Ramos (cell line): Measurements from ENCODE around the gene EPN3.

Source experiments
- in situ Hi-C: fragments of 300-500 bp; cut with MboI; formaldehyde crosslinking; loops from one replicate; pipeline ENCODE4 v1.14.3; 2022; ENCODE audit warnings: low sequenced_read_pairs; ENCODE audit not compliant: unreplicated experiment

Gene EPN3

GRCh38 chr17:50562242-50563091, 29.9 kb downstream of the EPN3 start:
- in situ Hi-C loops: no loop called here

DNA sequence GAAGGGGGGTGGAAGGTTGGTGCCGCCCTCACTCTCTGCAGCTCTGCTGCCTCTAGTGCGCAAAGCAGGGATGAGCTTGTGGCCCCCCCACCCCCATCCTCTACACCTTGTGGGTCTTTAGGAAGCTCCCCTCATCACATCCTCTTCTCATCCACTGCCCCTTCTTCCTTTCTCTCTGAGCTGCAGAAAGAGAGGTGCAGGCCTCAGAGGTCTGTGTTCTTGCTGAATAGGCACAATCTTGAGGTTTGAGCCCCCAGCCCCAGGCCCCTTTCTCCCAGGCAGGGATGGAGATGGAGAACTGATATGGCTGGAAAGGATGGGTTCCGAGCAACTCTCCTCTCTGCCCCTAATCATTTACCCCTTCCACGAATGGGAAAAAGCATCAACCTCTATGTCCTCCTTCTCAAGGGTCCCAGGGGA, 30.6 kb downstream of the EPN3 start:
- in situ Hi-C loops: no loop called here

GRCh38 chr17:50564916-50565315, 32.4 kb downstream of the EPN3 start:
- in situ Hi-C loops: no loop called here

- in situ Hi-C loops: no loop called here
These were observed 33.1 kb downstream of the EPN3 start for GRCh38 chr17:50565402-50566350.

- in situ Hi-C loops: no loop called here
These were observed 34.4 kb downstream of the EPN3 start for GRCh38 chr17:50566886-50567285.

DNA sequence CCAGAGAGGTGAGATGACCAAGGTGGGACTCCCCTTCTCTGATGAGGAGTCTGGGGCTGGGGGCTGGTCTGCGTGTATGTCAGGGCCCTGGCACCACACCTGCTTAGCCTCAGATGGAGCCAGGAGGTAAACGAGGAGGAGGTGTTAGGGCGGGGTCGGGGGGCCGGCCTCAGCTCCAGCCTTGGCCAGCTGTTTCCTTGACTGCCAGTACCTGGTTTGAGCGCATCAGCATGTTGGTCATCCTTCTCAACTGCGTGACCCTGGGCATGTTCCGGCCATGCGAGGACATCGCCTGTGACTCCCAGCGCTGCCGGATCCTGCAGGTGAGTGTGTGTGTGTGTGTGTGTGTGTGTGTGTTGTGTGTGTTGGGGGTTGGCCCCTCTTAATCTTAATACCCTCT, 36.1 kb downstream of the EPN3 start:
- in situ Hi-C loops: no loop called here

- in situ Hi-C loops: no loop called here
These were observed 37.1 kb downstream of the EPN3 start for GRCh38 chr17:50569592-50569991.

- in situ Hi-C loops: no loop called here
These were observed 37.5 kb downstream of the EPN3 start for GRCh38 chr17:50570032-50570431.

GRCh38 chr17:50570528-50570927, 38.0 kb downstream of the EPN3 start:
- in situ Hi-C loops: no loop called here

DNA sequence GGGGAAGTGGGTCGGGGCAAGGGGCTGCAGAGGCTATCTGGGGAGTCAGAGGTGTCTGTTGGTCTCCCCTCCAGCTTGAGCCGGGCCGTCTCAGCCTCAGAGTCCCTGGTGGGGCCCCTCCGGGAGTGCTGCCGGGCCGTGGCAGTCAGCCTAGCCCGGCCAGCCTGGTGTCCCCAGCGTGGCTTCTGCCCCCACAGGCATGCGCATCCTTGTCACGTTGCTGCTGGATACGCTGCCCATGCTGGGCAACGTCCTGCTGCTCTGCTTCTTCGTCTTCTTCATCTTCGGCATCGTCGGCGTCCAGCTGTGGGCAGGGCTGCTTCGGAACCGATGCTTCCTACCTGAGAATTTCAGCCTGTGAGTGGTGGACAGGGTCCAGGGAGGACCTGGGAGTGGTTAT, 39.1 kb downstream of the EPN3 start:
- in situ Hi-C loops: no loop called here

- in situ Hi-C loops: no loop called here
These were observed 40.0 kb downstream of the EPN3 start for GRCh38 chr17:50572541-50572940.

DNA sequence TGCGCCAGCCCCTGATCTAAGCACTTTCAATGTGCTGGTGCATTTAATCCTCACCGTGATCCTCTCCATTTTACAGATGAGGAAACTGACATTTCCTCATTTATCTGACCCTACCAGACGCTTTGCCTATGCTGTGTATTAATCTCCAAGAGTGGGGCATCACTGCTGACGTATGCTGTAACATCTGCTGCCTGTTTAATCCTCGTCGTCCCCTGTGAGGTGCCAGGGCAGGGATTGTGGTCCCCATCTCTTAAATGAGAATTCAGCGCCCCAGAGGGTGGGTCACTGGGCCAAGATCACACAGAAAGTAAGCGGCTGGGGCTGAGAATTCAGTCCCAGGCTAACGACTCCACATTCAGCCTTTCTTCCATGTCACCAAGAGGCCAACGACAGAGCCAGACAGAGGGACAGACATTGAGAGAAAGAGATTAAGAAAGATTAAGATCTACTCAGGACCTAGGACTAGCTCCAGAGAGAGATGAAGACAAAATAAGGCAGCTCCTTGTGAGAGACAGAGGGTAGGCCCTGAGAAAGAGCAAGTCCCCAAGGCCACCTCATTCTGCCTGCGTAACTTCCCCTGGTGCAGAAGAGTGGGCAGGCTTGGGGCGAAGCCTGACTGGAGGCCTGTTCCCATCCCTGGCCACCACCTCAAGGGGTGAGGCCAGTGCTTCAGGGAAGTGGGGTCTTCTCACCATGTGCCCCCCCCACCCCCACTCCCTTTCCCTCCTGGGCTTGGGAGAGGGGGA, 41.5 kb downstream of the EPN3 start:
- in situ Hi-C loops: no loop called here

DNA sequence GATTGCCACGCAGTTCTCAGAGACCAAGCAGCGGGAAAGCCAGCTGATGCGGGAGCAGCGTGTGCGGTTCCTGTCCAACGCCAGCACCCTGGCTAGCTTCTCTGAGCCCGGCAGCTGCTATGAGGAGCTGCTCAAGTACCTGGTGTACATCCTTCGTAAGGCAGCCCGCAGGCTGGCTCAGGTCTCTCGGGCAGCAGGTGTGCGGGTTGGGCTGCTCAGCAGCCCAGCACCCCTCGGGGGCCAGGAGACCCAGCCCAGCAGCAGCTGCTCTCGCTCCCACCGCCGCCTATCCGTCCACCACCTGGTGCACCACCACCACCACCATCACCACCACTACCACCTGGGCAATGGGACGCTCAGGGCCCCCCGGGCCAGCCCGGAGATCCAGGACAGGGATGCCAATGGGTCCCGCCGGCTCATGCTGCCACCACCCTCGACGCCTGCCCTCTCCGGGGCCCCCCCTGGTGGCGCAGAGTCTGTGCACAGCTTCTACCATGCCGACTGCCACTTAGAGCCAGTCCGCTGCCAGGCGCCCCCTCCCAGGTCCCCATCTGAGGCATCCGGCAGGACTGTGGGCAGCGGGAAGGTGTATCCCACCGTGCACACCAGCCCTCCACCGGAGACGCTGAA, 43.2 kb downstream of the EPN3 start:
- in situ Hi-C loops: no loop called here

- in situ Hi-C loops: no loop called here
These were observed 44.3 kb downstream of the EPN3 start for GRCh38 chr17:50576864-50577263.

DNA sequence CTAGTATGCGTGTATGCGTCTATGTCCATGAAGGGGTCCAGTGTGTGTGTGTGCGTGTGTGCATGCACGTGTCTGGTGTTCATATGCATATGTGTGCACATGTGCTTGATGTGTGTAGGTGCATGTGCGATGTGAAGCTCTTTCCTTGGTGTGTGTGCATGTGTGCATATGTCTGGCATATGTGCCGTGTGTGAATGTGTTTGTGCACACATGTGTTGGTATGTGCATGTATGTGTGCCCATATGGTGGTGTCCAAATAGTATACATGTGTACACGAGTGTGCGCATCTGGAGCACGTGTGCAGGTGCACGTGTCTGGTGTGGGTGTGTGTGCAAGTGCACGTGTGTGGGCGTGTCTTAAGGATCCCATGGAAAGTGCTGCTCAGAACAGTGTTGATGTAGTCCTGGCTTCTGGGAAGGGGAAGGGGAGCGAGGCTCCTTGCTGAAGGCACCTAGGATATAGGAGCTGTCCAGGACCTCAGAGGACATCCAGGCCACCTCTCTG, 45.0 kb downstream of the EPN3 start:
- in situ Hi-C loops: no loop called here

GRCh38 chr17:50578173-50578572, 45.6 kb downstream of the EPN3 start:
- in situ Hi-C loops: no loop called here

GRCh38 chr17:50579399-50579798, 46.9 kb downstream of the EPN3 start:
- in situ Hi-C loops: no loop called here

- in situ Hi-C loops: no loop called here
These were observed 48.1 kb downstream of the EPN3 start for GRCh38 chr17:50580646-50581045.

- in situ Hi-C loops: no loop called here
These were observed 48.8 kb downstream of the EPN3 start for GRCh38 chr17:50581316-50581715.

DNA sequence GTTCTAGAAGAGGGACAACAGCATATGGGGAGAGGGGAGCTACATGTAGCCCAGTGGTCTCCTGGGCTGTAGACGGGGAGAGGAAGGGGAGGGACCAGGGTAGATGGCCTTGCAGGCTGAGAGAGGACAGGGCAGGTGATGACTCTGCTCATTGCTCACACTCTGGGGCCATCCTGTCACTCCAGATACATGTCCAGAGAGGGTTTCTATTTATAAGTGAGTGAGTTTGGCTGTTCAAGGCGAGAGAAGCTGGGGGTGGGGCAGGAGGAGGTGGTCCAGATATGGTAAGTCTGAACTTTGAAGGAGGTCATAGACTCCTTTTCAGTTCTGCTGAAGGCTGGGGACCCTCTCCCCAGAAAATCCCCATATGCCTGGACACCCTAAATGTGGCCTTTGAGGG, 50.2 kb downstream of the EPN3 start:
- in situ Hi-C loops: no loop called here
